ENCODE results near the gene PARP14.

The PARP14 gene

DNA sequence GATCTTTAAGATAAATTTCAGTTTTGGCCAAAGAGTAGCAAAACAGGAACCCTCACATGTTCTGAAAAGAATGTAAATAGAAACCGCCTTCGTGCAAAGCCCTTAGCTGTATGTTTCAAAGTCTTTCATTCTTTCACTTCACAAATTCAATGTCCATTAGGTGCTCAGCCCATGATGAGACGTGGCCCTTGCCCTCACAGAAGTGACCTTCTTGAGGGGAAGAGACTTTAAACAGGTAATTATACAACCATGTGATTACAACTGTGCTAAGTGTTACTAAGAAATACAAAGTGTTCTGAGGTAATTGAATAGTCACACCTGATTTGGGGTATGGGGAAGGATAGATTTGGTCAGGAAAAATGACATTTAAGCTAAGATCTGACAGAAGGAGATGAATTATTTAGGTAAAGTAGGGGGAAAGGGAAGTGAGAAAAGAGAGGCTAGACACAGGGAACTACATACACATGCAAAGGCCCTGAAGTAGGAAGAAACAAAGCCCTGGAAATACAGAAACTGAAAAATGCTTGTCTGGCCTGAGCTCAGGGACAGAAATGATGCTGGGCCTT is 93.4 kb downstream of the PARP14 start:
- no peak for DNase-seq

DNA sequence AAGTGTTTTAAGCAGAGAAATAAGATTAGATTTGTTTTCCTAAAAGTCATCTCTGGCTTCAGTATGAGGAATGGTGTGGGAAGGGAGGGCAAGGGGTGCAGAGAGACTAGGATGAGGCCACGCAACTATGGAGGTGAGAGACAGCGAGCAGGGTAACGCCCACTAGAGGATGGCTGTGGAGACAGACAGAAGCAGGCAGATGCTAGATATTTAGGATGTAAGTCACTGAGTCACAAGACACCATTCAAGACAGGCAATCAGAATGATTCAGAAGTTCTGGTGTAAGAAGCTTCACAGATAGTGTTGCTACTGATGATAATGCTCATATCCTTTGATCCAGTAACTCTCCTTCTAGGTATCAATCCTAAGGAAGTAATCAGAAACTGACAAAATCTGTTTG is 93.9 kb downstream of the PARP14 start:
- DNase-seq: no peak

DNA sequence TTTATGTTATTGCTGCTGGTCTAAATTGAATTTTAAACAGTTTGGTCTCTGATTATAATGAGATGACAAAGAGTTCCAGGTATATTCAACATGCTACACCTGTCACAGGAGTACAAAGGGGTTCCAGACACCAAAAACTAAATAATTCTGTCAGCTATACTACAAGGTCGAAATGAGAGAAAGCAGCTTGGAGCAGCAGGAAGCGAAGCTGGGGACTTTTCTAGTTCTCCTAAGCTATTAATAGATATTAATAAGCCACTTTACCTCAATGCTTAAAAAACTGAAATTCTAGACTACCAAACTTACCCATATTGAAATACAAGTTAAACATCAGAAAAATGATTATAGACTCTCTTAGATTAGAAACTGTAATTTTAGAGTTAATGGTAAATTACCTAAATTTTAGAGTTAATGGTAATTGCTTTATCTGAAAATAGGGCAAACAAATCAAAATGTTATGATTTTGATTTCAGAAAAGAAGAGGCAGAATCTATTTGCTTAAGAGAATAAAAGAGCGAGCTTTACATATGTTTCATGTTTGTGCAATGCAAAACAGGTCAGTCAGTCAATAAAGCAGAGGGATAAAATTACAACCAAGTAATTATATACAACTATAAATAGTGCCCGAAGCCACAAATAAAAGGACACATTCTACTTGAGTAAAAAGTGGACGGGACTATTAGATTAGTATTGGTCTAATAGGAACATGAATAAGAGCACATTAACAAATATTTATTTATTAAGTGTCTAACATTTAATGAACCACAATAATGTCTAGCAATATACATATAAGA is 96.2 kb downstream of the PARP14 start:
- no peak for DNase-seq

DNA sequence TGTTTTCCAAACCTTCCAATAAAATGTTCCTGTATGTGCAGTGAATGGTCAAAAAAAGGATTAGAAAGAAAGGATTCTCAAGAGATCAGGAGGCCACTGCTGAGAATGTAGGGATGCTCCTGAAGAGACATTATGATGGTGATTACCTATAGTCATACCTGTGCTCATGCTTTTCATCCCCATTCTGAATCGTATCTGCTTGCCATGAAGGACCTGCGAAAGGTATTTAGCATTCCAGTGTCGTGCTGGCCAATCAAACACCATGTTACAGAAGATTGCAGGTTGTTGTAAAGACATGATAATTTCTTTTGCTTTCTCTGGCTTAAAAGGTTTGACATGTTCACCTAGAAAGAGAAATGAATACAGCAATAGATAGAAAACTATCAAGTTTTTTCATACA is 96.9 kb downstream of the PARP14 start:
- DNase-seq: no peak

All from activated CD4-positive, alpha-beta T cell treated with anti-CD3 and anti-CD28 coated beads, Interleukin-2, amount 50 U/mL, for 4 hours (primary cell).